ENCODE measurements around the gene CLDN12.
"Not testable (repeated sequence)": the region's sequence is repeated elsewhere in the genome, so short reads cannot be mapped to it uniquely, and the experiment has no call there.

Gene CLDN12

DNA sequence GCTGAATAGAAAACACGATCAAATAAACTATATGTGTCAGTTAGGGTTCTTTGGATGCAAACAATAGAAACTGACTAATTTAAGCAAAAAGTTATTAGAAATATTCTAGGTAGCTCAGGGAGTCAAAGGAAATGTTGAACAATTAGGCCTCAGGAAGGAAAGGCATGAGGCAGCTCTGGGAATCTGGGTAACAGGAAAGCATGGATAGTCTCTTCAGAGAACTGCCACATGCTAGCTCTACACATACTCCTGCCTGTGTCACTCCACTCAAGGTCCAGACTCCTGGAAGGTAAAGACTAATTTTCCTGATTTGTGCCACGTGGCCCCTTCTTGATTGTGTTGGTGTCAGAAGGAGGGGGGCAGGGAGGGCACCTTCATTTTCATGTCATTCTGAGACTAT, 42.4 kb downstream of the CLDN12 start:
- no peak for DNase-seq

DNA sequence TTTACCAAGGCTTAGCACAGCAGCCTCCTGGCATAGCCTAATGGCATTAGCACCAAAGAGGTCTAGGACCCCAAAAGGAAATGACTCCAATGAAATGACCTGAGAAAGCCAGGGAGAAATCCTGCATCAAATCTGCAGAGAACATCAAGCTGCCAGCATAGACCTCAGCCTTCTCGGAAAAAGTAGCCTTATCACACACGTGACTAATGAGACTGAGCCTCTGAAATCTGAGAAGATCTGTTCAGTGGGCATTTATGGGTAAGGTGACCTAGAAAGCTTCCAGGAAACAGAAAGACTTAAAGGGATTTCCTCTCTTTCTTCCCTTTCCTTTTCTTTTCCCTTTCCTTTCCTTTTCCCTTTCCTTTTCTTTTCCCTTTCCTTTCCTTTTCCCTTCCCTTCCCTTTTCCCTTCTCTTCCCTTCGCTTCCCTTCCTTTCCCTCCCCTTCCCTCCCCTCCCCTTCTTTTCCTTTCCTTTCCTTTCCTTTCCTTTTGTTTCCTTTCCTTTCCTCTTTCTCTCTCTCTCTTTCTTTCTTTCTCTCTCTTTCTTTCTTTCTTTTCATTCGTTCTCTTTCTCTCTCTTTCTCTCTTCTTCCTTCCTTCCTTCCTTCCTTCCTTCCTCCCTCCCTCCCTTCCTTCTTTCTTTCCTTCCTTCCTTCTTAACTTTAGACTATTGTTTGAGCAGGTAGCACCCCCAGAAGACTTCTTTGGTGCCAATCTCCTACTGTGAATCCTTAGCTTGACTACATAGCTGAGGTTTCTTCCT, 43.1 kb downstream of the CLDN12 start:
- DNase-seq, result no peak

DNA sequence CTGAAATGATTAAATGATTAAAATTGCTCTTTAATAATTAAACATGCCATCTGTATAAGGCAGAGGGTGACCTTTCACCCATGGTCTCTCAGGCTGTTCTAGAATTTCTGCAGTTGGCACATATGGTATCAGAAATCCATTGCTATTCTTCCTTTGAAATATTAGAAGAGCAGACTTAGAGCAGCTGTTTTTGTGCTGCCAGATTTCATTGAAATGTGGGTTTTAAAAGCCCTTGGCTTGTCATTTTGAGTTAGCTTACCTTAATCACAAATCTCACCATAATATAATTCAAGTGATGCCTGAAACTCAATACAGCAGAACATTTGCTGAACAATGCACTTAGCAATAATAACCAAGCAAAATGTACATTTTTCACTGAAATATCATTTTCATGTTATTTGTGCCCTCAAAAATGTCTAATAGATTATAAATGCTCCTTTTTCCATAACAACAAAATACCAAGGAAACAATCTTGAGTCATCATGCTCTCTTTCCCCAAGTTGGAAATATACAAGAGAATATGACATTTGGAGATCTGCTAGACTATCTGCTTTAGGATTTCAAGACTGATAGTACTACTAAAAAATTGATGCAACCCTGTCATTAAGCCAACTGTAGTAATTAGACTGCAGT, 50.1 kb downstream of the CLDN12 start:
- no peak for DNase-seq

DNA sequence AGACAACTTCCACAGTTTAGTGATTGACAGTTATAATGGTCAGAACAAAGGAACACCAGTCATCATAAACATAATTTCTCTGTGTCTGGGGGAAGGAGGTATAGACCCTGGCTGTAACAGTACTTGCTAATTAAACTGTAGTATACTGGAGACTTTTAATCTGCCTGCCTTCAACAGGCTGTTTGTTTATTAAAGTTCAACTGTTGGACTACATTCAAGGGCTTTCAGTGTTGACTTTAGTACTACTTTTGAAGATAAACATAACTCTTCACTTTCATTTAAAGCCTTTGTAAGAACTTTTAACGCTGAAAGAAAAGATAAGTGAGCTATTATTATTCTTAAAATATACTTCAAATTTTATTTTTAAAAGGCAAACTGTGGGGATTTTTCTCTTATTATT, 50.7 kb downstream of the CLDN12 start:
- no peak for DNase-seq

DNA sequence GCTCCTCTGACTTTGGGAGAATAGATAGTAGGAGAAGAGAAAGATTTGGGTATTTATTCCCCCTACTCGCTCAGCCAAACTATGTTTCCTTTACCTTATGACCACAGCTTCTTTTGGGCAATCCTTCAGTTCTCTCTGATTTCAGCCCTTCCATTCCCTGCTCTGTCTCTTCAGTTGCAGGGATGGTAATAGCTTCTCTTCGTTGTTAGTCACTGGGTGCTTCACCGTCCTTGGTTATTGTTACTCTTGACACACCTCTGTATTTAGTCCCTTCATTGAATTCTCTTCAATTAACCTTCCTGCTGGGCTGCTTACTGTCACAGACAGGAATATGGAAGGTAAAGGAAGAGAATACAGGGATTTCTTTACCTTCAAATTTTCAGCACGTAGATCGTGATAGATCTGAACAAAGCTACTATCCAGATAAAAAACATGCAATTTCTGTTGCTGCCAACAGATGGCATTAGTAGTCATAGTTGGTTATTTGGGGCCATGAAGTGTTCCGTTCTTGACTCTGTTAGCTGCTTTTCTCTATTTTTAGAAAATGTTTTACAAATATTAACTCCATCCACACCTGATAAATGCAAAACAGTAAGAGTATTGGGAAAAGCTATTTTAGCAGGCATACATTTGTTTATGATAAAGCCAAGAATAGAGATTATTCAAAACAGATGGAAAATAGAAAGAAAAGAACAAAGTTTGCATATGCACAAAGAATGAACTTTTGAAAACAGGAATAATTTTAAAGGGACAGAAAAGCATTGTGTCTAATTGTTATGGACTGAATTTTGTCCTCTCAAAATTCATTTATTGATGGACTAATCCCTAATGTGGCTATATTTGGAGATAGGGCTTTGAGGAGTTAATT, 52.1 kb downstream of the CLDN12 start:
- no peak for DNase-seq

DNA sequence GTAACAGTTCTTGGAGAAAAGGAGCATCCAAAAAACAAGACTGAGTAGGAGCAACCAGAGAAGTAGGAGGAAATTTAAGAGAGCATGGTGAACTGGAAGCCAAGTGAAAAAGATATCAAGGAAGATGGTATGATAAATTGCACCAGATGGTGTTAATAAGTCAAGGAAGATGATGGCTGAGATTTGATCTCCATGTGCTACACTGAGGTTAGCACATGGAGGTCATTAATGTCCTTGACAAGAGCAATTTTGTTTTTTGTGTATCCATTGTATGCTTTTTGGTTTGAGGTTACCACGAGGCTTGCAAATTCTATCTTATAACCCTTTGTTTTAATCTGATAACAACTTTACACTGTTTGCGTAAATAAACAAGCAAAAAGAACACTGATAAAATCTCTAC, 54.8 kb downstream of the CLDN12 start:
- DNase-seq, result no peak

DNA sequence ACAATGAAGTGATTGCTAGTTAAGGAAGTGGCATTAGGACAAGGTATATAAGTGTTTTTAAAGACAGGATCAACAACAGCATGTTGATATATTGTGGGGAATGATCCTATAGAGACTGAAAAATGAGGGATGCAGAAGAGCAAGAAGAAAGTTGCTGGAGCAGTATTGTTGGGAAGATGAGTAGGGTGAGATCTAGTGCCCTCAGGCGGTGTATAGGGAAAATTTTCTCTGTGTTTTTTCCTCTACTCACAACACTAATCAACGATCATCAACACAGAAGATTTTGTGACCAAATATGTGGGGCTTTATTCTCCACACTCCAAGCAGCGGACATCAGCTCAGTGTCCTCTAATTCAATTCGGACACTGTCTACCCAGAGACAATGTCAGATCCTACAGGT, 56.6 kb downstream of the CLDN12 start:
- no peak for DNase-seq

DNA sequence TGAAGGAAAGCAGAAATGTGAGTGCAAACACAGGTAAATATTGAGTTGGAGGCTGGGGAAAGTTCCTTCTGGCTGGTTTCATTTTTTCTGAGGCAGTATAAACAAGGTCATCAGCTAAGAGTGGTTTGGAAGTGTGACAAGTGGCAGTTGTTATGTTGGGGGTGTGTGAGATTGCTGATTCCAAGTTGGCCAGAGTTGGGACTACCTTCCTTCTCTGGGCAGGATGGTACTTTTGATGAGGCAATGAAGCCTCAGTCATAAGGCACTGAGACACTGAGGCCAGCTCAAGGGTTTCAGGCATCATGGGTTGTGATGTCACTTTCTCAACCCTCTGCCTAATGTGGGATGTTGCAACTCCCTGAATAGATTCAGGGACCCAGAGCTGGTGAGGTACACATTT, 58.0 kb downstream of the CLDN12 start:
- no peak for DNase-seq

DNA sequence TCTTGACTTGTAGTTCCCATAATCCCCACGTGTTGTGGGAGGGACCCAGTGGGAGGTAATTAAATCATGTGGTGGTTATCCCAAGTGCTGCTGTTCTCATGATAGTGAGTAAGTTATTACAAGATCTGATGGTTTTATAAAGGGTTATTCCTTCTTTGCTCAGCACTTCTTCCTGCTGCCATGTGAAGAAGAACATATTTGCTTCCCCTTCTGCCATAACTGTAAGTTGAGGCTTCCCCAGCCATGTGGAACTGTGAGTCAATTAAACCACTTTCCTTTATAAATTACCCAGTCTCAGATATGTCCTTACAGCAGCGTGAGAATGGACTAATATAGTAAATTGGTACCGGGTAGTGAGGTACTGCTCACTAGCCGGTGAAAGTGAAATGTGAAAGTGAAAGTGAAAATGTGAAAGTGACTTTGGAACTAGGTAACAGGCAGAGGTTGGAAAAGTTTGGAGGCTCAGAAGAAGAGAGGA, 59.9 kb downstream of the CLDN12 start:
- not testable (repeated sequence) for DNase-seq

Measured in activated CD8-positive, alpha-beta memory T cell treated with anti-CD3 and anti-CD28 coated beads for 24 hours (primary cell).